ENCODE measurements around the gene CLDN9.
A peak's percentile ranks its signal among the peaks of the same experiment; 100 is the strongest.

CLDN9 gene

DNA sequence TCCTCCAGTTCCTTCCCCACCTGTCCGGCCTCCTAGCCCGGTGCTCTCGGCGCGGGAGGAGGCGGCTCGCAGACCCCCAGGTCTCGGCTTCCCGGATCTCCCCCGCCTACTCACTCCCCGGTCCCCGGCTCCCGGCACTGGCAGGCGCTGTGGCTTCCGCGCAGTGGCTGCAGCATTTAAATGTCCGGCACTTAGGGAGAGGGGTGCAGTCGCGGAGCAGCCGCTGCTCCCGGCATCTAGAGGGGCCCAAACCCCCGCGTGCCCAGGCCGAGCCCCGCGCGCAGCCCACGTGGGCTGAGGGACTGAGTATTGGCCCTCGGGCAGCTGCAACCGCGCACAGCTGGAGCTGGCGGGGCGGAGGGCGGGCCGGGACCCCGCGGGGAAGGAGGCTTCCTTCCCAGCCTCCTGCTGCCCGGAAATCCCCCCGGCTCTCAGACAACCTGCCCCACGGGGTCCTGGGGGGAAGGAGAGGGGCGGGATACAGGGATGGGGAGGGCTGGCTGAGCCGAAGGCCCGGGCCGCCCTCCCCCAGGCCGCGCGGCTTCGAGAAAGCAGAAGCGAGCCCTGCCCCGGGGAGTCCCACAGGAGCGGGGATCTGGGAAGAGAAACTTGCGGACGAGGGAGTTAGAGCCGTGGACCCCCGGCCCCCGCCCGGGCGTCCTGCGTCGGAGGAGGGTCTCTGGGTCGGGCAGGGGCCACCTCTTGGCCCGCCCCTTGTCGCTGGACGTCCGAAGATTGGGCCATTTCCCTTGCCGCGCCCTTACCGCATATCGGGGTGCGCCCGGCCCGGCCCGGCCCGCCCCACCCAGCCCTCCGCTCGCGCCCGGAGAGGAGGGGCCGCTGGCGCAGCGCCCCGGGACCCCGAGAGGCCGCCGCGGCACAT lies 33.3 kb downstream of the CLDN9 start, which contains the start of gene MMP25:
Gene MMP25 (plus strand): TSS at position 804 of the 883 bp plus-strand sequence. CDS start 357 bp downstream, outside the sequence.
- TF ChIP-seq, protein P1, sequence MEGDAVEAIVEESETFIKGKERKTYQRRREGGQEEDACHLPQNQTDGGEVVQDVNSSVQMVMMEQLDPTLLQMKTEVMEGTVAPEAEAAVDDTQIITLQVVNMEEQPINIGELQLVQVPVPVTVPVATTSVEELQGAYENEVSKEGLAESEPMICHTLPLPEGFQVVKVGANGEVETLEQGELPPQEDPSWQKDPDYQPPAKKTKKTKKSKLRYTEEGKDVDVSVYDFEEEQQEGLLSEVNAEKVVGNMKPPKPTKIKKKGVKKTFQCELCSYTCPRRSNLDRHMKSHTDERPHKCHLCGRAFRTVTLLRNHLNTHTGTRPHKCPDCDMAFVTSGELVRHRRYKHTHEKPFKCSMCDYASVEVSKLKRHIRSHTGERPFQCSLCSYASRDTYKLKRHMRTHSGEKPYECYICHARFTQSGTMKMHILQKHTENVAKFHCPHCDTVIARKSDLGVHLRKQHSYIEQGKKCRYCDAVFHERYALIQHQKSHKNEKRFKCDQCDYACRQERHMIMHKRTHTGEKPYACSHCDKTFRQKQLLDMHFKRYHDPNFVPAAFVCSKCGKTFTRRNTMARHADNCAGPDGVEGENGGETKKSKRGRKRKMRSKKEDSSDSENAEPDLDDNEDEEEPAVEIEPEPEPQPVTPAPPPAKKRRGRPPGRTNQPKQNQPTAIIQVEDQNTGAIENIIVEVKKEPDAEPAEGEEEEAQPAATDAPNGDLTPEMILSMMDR (IDR thresholded peaks at IDR 0.05; ENCODE audit: insufficient read depth, low read length, poor library complexity, severe bottlenecking): no peak
- H3K27me3 ChIP-seq (replicated peaks; ENCODE audit: control insufficient read depth, insufficient read depth, low read length): no peaks in the 10 kb centered on the region; the same call in 1 of the 2 replicates
- no peaks in the 10 kb centered on the region for H3K36me3 ChIP-seq (ENCODE audit: control insufficient read depth, insufficient read depth, low read length)
- H3K4me3 ChIP-seq (replicated peaks; ENCODE audit: low read depth, low read length): peak within 1 kb of the TSS; percentile 62
- DNase-seq (ENCODE audit: extremely low read depth, insufficient read length): peak; percentile 54

DNA sequence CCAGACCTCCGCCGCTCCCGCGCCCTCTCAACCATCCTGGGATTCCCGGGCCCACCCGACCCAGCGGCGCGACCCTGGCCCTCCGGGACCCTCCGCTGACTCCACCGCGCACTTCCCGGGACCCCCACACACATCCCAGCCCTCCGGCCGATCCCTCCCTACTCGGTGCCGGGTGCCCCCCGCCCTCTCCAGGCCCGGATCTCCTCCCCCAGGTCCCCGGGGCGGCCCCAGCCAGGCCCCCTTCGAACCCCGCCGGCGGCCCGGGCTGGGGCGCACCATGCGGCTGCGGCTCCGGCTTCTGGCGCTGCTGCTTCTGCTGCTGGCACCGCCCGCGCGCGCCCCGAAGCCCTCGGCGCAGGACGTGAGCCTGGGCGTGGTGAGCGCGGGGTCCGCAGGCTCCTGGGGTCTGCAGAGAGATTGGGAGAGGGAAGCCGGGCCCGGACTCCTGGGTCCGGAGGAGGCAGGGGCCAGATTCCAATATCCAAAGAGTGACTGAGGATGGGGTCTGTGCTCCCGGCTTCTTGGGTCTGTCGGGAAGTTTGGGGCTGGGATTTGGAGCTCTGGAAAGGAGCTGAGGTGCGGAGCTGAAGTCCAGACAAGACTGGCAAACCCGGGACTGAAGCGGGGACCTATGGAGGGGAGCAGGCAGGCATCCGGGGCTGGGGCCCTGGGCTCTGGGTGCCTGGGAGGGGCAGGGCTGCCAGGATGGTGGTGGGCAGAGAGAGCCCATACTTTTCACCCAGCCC lies 34.1 kb downstream of the CLDN9 start:
- peak overlapping the region; percentile 62 for H3K4me3 ChIP-seq (replicated peaks; ENCODE audit: low read depth, low read length)
- H3K27me3 ChIP-seq (replicated peaks; ENCODE audit: control insufficient read depth, insufficient read depth, low read length): no peaks in the 10 kb centered on the region; the same call in 1 of the 2 replicates
- no peaks in the 10 kb centered on the region for H3K36me3 ChIP-seq (ENCODE audit: control insufficient read depth, insufficient read depth, low read length)
- no peak for DNase-seq (ENCODE audit: extremely low read depth, insufficient read length)
- TF ChIP-seq, protein P1 (IDR thresholded peaks at IDR 0.05; ENCODE audit: insufficient read depth, low read length, poor library complexity, severe bottlenecking): no peak

DNA sequence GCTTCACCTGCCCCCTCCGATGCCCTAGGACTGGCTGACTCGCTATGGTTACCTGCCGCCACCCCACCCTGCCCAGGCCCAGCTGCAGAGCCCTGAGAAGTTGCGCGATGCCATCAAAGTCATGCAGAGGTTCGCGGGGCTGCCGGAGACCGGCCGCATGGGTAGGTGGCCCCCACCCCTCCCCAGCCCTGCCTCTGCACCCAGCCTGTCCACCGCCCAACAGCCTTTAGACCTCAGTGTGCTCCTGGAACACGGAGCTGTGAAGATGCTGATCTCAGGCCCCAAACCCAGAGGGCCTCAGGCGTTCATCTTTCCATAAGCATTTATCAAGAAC lies 34.6 kb downstream of the CLDN9 start:
- TF ChIP-seq, protein P1 (IDR thresholded peaks at IDR 0.05; ENCODE audit: insufficient read depth, low read length, poor library complexity, severe bottlenecking): no peak
- Histone ChIP-seq H3K4me3 (replicated peaks; ENCODE audit: low read depth, low read length) (no peak overlapping the region), H3K27me3 (replicated peaks; ENCODE audit: control insufficient read depth, insufficient read depth, low read length) (no peaks in the 10 kb centered on the region; the same call in 1 of the 2 replicates), H3K36me3 (ENCODE audit: control insufficient read depth, insufficient read depth, low read length) (no peaks in the 10 kb centered on the region)
- DNase-seq (ENCODE audit: extremely low read depth, insufficient read length): no peak

DNA sequence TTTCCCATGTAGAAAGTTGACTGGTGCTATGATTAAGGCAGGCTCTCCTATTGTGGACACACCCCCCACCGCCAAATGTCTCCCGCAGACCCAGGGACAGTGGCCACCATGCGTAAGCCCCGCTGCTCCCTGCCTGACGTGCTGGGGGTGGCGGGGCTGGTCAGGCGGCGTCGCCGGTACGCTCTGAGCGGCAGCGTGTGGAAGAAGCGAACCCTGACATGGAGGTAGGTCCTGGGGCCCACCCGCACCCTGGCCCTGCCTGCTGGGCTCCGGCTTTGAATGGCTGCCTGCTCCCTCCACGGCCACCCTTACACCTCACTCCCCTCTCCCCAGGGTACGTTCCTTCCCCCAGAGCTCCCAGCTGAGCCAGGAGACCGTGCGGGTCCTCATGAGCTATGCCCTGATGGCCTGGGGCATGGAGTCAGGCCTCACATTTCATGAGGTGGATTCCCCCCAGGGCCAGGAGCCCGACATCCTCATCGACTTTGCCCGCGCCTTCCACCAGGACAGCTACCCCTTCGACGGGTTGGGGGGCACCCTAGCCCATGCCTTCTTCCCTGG lies 37.3 kb downstream of the CLDN9 start:
- H3K27me3 ChIP-seq (replicated peaks; ENCODE audit: control insufficient read depth, insufficient read depth, low read length): no peaks in the 10 kb centered on the region; the same call in 1 of the 2 replicates
- no peak overlapping the region for H3K4me3 ChIP-seq (replicated peaks; ENCODE audit: low read depth, low read length)
- DNase-seq (ENCODE audit: extremely low read depth, insufficient read length): no peak
- H3K36me3 ChIP-seq (ENCODE audit: control insufficient read depth, insufficient read depth, low read length): no peaks in the 10 kb centered on the region
- TF ChIP-seq, protein P1 (IDR thresholded peaks at IDR 0.05; ENCODE audit: insufficient read depth, low read length, poor library complexity, severe bottlenecking): no peak

DNA sequence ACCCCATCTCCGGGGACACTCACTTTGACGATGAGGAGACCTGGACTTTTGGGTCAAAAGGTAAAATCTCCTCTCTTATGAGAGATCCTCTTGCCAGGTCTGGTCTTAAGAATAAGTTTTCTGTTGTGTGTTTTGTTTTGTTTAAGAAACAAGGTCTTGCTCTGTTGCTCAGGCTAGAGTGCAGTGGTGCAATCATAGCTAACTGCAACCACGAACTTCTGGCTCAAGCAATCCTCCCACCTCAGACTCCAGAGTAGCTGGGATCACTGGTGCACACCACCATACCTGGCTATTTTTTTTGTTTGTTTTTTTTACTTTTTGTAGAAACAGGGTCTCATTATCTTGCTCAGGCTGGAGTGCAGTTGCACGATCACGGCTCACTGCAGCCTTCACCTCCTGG lies 37.8 kb downstream of the CLDN9 start:
- Histone ChIP-seq H3K4me3 (replicated peaks; ENCODE audit: low read depth, low read length) (no peak overlapping the region), H3K27me3 (replicated peaks; ENCODE audit: control insufficient read depth, insufficient read depth, low read length) (no peaks in the 10 kb centered on the region; the same call in 1 of the 2 replicates), H3K36me3 (ENCODE audit: control insufficient read depth, insufficient read depth, low read length) (no peaks in the 10 kb centered on the region)
- TF ChIP-seq, protein P1 (IDR thresholded peaks at IDR 0.05; ENCODE audit: insufficient read depth, low read length, poor library complexity, severe bottlenecking): no peak
- DNase-seq (ENCODE audit: extremely low read depth, insufficient read length): no peak

Data from GM06990 (cell line).